ENCODE results near the gene ERG.

DNA sequence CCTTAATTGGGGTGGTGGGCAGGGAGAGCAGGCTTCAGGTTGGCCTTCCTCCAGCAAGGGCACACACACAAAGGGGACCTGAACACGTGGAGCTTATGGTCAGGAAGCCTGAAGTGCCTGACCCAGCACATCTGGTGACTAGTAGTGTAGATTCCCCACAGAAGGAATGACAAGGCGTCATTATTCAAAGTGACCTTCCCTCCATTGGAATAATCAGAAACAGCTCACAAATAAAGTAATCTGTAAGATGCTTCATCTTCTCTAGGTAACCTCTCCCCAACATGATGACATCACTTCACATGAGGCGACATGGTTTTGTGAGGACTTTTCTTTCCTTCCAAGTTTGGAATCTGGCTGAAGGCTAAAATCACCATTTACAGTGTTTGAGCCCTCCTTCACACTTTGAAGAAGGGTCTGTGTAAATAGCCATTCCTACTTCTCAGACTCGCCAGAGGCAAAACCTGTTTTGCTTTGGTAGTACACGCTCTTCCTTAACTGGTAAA lies 32.8 kb upstream of the ERG start:
- TF ChIP-seq, protein P1, sequence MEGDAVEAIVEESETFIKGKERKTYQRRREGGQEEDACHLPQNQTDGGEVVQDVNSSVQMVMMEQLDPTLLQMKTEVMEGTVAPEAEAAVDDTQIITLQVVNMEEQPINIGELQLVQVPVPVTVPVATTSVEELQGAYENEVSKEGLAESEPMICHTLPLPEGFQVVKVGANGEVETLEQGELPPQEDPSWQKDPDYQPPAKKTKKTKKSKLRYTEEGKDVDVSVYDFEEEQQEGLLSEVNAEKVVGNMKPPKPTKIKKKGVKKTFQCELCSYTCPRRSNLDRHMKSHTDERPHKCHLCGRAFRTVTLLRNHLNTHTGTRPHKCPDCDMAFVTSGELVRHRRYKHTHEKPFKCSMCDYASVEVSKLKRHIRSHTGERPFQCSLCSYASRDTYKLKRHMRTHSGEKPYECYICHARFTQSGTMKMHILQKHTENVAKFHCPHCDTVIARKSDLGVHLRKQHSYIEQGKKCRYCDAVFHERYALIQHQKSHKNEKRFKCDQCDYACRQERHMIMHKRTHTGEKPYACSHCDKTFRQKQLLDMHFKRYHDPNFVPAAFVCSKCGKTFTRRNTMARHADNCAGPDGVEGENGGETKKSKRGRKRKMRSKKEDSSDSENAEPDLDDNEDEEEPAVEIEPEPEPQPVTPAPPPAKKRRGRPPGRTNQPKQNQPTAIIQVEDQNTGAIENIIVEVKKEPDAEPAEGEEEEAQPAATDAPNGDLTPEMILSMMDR (conservative IDR thresholded peaks at IDR 0.05; ENCODE audit: low read depth, low read length), result no peak
- TF ChIP-seq EZH2 (IDR thresholded peaks at IDR 0.05; ENCODE audit: low read length, unreplicated experiment), result no peak
- no peak for TF ChIP-seq EZH2phosphoT487 (IDR thresholded peaks at IDR 0.05; ENCODE audit: borderline replicate concordance, low read length)
